Measurements from ENCODE around the gene HYAL2. TPM values are rescaled to one million over a fixed set of nuclear protein-coding genes. Genes with fewer than 3 reads are reported as not detected.

HYAL2 gene
- total RNA-seq, 2 experiments from 2014 or later = 6.7 to 7.2 TPM

- peak overlapping the region; percentile 94 for H3K27ac Mint-ChIP-seq
- POLR2A ChIA-PET = interaction anchor here (0.6 to 32.1 kb wide), 26 partner anchors 5 to 1162 kb away, joined by 3 to 704 read pairs (median 5); partner anchors contain the start of genes C3orf18, CISH, CYB561D2 and DCAF1
- peaks cover 74% of the 10 kb centered on the region for H3K36me3 Mint-ChIP-seq (ENCODE audit: low read depth)
- peak; percentile 97 for DNase-seq
- peak overlapping the region; percentile 85 for H3K4me3 Mint-ChIP-seq
- CTCF ChIA-PET = interaction anchor here (0.9 to 7.5 kb wide), 18 partner anchors 10 to 275 kb away, joined by 3 to 65 read pairs (median 4); partner anchors contain the start of genes CISH, CYB561D2, GNAI2 and HYAL1
- no peaks in the 10 kb centered on the region for H3K27me3 Mint-ChIP-seq
- peaks cover 63% of the 10 kb centered on the region for H3K4me1 Mint-ChIP-seq
- no peaks in the 10 kb centered on the region for H3K9me3 Mint-ChIP-seq
Measured at GRCh38 chr3:50337175-50337861, 14.8 kb upstream of the HYAL2 start.

- no peaks in the 10 kb centered on the region for H3K27me3 Mint-ChIP-seq
- no peaks in the 10 kb centered on the region for H3K9me3 Mint-ChIP-seq
- H3K4me3 Mint-ChIP-seq = peak overlapping the region; percentile 85
- DNase-seq = no peak
- CTCF ChIA-PET = interaction anchor here (0.9 to 7.5 kb wide), 18 partner anchors 9 to 276 kb away, joined by 3 to 65 read pairs (median 4); partner anchors contain the start of genes CISH, CYB561D2, GNAI2 and HYAL1
- peak overlapping the region; percentile 94 for H3K27ac Mint-ChIP-seq
- POLR2A ChIA-PET = interaction anchor here (0.6 to 32.1 kb wide), 27 partner anchors 6 to 1163 kb away, joined by 3 to 704 read pairs (median 5); partner anchors contain the start of genes C3orf18, CISH, CYB561D2 and DCAF1
- peaks cover 61% of the 10 kb centered on the region for H3K4me1 Mint-ChIP-seq
- peaks cover 78% of the 10 kb centered on the region for H3K36me3 Mint-ChIP-seq (ENCODE audit: low read depth)
Measured at GRCh38 chr3:50336452-50337174, 14.1 kb upstream of the HYAL2 start.

- POLR2A ChIA-PET = interaction anchor here (1.4 to 32.1 kb wide), 6 partner anchors 6 to 272 kb away, joined by 3 to 704 read pairs (median 295); partner anchors contain the start of genes C3orf18, CISH, CYB561D2 and GNAI2
- CTCF ChIA-PET = interaction anchor here (0.8 to 7.5 kb wide), 2 partner anchors 12 to 42 kb away, joined by 4 to 61 read pairs; partner anchors contain the start of genes HYAL2 and IFRD2
- Mint-ChIP-seq H3K27me3 (no peaks in the 10 kb centered on the region), H3K27ac (peak overlapping the region; percentile 86), H3K9me3 (no peaks in the 10 kb centered on the region), H3K36me3 (ENCODE audit: low read depth) (peaks cover 86% of the 10 kb centered on the region), H3K4me1 (peaks cover 59% of the 10 kb centered on the region), H3K4me3 (peak overlapping the region; percentile 51)
- no peak for DNase-seq
Measured at GRCh38 chr3:50334339-50335075, 12.0 kb upstream of the HYAL2 start.

GRCh38 chr3:50333744-50334328 lies 11.3 kb upstream of the HYAL2 start:
- Mint-ChIP-seq H3K4me3 (peak overlapping the region; percentile 51), H3K36me3 (ENCODE audit: low read depth) (peaks cover 83% of the 10 kb centered on the region), H3K4me1 (peaks cover 56% of the 10 kb centered on the region), H3K27me3 (no peaks in the 10 kb centered on the region), H3K9me3 (no peaks in the 10 kb centered on the region), H3K27ac (peak overlapping the region; percentile 86)
- ChIA-PET CTCF (interaction anchor here (7.5 kb wide), 1 partner anchor 11 kb away, joined by 61 read pairs; the partner anchor contains the start of gene HYAL2), POLR2A (interaction anchor here (1.4 to 32.1 kb wide), 6 partner anchors 6 to 273 kb away, joined by 3 to 704 read pairs (median 295); partner anchors contain the start of genes C3orf18, CISH, CYB561D2 and GNAI2)
- DNase-seq = no peak

- Mint-ChIP-seq H3K27ac (no peak overlapping the region), H3K9me3 (no peaks in the 10 kb centered on the region), H3K27me3 (no peaks in the 10 kb centered on the region), H3K4me1 (peaks cover 66% of the 10 kb centered on the region), H3K4me3 (no peak overlapping the region), H3K36me3 (ENCODE audit: low read depth) (peaks cover 69% of the 10 kb centered on the region)
- DNase-seq = no peak
- ChIA-PET POLR2A (interaction anchor here (1.7 to 32.1 kb wide), 4 partner anchors 3 to 39 kb away, joined by 7 to 704 read pairs (median 427); partner anchors contain the start of genes CYB561D2, HYAL2, HYAL3 and IFRD2), CTCF (interaction anchor here (0.6 to 7.5 kb wide), 4 partner anchors 9 to 39 kb away, joined by 3 to 61 read pairs (median 4); partner anchors contain the start of genes HYAL2, HYAL3, IFRD2 and NAA80)
Measured at GRCh38 chr3:50331364-50331907, 8.9 kb upstream of the HYAL2 start.

- CTCF ChIA-PET = interaction anchor here (0.6 kb wide), 1 partner anchor 16 kb away, joined by 3 read pairs; no protein-coding TSS in a partner anchor
- POLR2A ChIA-PET = interaction anchor here (1.0 to 32.1 kb wide), 4 partner anchors 2 to 31 kb away, joined by 3 to 704 read pairs (median 354); partner anchors contain the start of genes CYB561D2, HYAL2, HYAL3 and NAA80
- H3K4me3 Mint-ChIP-seq = no peak overlapping the region
- H3K9me3 Mint-ChIP-seq = no peaks in the 10 kb centered on the region
- H3K36me3 Mint-ChIP-seq (ENCODE audit: low read depth) = peaks cover 58% of the 10 kb centered on the region
- peaks cover 58% of the 10 kb centered on the region for H3K4me1 Mint-ChIP-seq
- DNase-seq = no peak
- H3K27me3 Mint-ChIP-seq = no peaks in the 10 kb centered on the region
- H3K27ac Mint-ChIP-seq = no peak overlapping the region
Measured at GRCh38 chr3:50330330-50330729, 7.8 kb upstream of the HYAL2 start.

GRCh38 chr3:50327943-50328691 lies 5.6 kb upstream of the HYAL2 start, which contains the start of gene TUSC2:
TSS of gene TUSC2 (minus strand) at chr3:50328223. CDS start at chr3:50328099, 124 bp downstream.
- H3K9me3 Mint-ChIP-seq = no peaks in the 10 kb centered on the region

GRCh38 chr3:50327129-50327528 lies 4.6 kb upstream of the HYAL2 start:
- Mint-ChIP-seq H3K4me3 (peak overlapping the region; percentile 93), H3K27ac (peak overlapping the region; percentile 26), H3K9me3 (no peaks in the 10 kb centered on the region), H3K36me3 (ENCODE audit: low read depth) (peaks cover 31% of the 10 kb centered on the region), H3K4me1 (peaks cover 39% of the 10 kb centered on the region), H3K27me3 (no peaks in the 10 kb centered on the region)
- POLR2A ChIA-PET = interaction anchor here (1.1 to 32.1 kb wide), 7 partner anchors 1 to 100 kb away, joined by 4 to 704 read pairs (median 22); partner anchors contain the start of genes CYB561D2, HYAL2, HYAL3 and IFRD2
- CTCF ChIA-PET = interaction anchor here (0.6 to 2.9 kb wide), 3 partner anchors 10 to 20 kb away, joined by 3 to 23 read pairs (median 4); no protein-coding TSS in a partner anchor
- no peak for DNase-seq

More at GRCh38 chr3:50327943-50328691, 5.6 kb upstream of the HYAL2 start, which contains the start of gene TUSC2:
- Mint-ChIP-seq H3K36me3 (ENCODE audit: low read depth) (peaks cover 39% of the 10 kb centered on the region), H3K4me1 (peaks cover 46% of the 10 kb centered on the region), H3K27ac (peak within 1 kb of the TSS; percentile 79), H3K4me3 (peak within 1 kb of the TSS; percentile 93), H3K27me3 (no peaks in the 10 kb centered on the region)
- DNase-seq = peak; percentile 97
- POLR2A ChIA-PET = interaction anchor here (0.9 to 32.1 kb wide), 10 partner anchors 0 to 241 kb away, joined by 3 to 704 read pairs (median 7); partner anchors contain the start of genes CYB561D2, GNAI2, HEMK1 and HYAL2
- CTCF ChIA-PET = interaction anchor here (0.7 to 2.9 kb wide), 6 partner anchors 9 to 81 kb away, joined by 3 to 23 read pairs (median 4); partner anchors contain the start of gene RASSF1

GRCh38 chr3:50326182-50326541 lies 3.6 kb upstream of the HYAL2 start:
- H3K4me3 Mint-ChIP-seq = peak overlapping the region; percentile 13
- ChIA-PET CTCF (interaction anchor here (2.9 to 6.7 kb wide), 2 partner anchors 11 to 27 kb away, joined by 23 to 82 read pairs; partner anchors contain the start of genes HYAL3 and NAA80), POLR2A (interaction anchor here (31.7 kb wide), 1 partner anchor 16 kb away, joined by 704 read pairs; the partner anchor contains the start of genes CYB561D2, NPRL2, RASSF1 and TUSC2)
- no peaks in the 10 kb centered on the region for H3K9me3 Mint-ChIP-seq
- H3K4me1 Mint-ChIP-seq = peaks cover 35% of the 10 kb centered on the region
- H3K27me3 Mint-ChIP-seq = no peaks in the 10 kb centered on the region
- DNase-seq = no peak
- peaks cover 27% of the 10 kb centered on the region for H3K36me3 Mint-ChIP-seq (ENCODE audit: low read depth)
- no peak overlapping the region for H3K27ac Mint-ChIP-seq

GRCh38 chr3:50325497-50326181 lies 3.1 kb upstream of the HYAL2 start:
- Mint-ChIP-seq H3K36me3 (ENCODE audit: low read depth) (peaks cover 22% of the 10 kb centered on the region), H3K9me3 (no peaks in the 10 kb centered on the region), H3K27ac (no peak overlapping the region), H3K4me1 (peaks cover 31% of the 10 kb centered on the region), H3K4me3 (no peak overlapping the region), H3K27me3 (no peaks in the 10 kb centered on the region)
- CTCF ChIA-PET = interaction anchor here (1.5 to 6.7 kb wide), 6 partner anchors 10 to 131 kb away, joined by 7 to 82 read pairs (median 10); partner anchors contain the start of genes HYAL1, HYAL3, IFRD2 and NAA80
- no peak for DNase-seq
- POLR2A ChIA-PET = interaction anchor here (31.7 kb wide), 1 partner anchor 17 kb away, joined by 704 read pairs; the partner anchor contains the start of genes CYB561D2, NPRL2, RASSF1 and TUSC2

All from activated CD4-positive, alpha-beta memory T cell treated with anti-CD3 and anti-CD28 coated beads, Interleukin-2, amount 10 ng/mL, durations not matched to agents 7 days and 5 days (primary cell).